HG02623 (cell line): ENCODE data around the gene LPP.

Experiments
- ATAC-seq: cut with Tn5 transposase; IDR thresholded peaks from one replicate; pipeline ENCODE4 v1.9.1; 2021; ENCODE audit warnings: moderate library complexity; ENCODE audit not compliant: unreplicated experiment

The LPP gene

DNA sequence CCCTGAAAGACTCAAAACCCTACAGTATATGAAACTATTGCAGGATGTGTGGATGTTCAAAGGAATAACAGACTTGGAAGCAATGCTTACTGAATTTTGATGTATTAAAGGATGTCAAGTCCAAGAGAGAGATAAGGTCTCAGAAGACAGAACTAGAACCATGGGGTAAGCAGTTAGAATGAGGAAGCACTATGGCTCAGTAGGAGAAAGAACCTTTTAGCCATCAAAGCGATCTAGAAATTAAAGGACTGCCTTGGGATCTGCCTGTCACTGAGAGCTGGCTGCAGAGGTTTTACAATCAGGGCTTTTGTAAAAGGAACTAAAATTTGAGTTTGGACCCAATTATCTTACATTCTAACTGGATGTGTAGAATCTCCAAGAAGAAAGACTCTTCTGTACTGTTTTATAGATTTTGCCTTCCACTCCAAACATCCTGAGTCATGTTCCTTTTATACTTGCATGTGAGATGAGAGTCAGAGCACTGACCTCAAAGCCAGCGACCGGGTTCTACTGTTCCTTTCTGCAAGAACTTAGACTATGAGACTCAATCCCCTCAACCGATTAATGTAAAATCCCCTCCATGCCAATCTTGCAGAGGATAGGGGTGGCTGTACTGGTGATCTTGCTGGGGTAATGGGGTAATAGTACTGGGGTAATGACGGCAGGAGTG, 605.5 kb downstream of the LPP start:
- ATAC-seq: no peak

GRCh38 chr3:188760408-188760807, 606.5 kb downstream of the LPP start:
- no peak for ATAC-seq

- no peak for ATAC-seq
Observed at GRCh38 chr3:188761439-188761838, 607.5 kb downstream of the LPP start.

DNA sequence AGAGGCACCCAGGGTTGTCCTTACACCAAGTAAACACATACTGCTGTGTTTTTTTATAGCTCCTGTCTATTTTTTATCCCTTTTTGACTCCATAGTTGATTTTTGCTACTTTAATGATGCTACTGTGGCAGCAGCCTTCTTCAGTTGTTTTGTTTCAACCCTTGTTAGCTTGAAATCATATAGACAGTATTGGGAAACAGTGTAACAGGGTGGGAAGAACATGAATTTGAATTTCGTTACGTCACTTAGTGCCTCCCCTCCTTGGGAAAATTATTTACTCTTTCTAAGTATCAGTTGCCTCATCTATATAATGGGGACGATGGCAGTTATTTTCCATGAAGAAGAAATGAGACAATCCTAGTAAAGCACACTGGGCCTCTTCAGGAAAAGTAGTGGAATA, 608.0 kb downstream of the LPP start:
- no peak for ATAC-seq

DNA sequence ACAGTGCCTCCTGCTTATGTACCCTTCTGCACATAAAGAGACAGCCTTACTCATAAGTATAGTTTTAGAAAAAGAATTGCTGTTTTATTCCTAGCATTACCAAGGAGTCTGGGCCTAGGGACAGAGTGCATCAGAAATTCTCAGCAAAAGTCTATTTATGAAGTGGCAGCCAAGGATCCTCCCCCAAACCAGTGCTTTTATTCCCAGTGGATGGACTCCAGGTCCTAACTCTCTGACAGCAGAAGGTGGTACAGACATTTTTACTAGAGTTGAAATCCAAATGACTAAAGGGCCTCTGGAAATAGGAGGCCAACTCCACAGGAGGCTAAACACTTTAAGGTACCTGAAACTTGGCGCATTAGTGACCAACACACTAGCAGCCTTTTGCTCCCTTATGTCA, 610.7 kb downstream of the LPP start:
- no peak for ATAC-seq

DNA sequence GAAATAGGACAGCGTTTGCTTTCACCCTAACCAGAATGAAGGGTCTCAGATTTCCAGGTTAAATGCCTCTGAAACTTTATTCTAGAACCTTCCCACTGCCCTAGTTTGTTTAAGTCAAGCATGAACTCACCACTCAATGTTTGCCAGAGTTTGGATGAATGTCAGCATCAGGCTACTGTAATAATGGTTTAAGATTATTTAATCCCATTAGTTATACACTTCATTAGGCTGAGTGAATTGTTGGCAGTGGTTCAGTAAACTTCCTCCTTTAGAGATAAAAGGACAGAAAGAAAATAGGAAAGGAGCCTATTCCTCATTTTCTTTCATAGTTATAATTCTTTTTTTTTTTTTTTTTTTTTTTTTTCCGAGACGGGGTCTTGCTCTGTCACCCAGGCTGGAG, 615.9 kb downstream of the LPP start:
- no peak for ATAC-seq

DNA sequence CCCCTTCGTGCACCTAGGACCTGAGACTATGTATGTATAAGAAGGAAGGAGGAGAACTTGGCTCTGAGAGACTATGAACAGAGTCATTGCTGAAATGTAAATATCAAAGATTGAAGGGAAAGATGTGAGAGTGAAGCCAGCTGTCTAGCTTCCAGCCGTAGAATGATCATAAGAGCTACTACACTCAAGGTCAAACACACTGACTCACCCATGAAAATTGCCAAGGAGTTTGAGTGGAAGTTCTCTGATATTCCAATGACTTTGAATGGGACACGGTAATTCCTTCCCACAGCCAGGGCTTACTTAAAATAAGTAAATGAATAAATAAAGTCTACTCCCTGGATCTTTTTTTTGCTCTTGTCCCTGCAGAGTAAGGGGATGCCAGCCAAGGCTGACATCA, 618.9 kb downstream of the LPP start:
- ATAC-seq: no peak

GRCh38 chr3:188775412-188775811, 621.5 kb downstream of the LPP start:
- ATAC-seq: no peak

GRCh38 chr3:188776447-188776846, 622.5 kb downstream of the LPP start:
- no peak for ATAC-seq

DNA sequence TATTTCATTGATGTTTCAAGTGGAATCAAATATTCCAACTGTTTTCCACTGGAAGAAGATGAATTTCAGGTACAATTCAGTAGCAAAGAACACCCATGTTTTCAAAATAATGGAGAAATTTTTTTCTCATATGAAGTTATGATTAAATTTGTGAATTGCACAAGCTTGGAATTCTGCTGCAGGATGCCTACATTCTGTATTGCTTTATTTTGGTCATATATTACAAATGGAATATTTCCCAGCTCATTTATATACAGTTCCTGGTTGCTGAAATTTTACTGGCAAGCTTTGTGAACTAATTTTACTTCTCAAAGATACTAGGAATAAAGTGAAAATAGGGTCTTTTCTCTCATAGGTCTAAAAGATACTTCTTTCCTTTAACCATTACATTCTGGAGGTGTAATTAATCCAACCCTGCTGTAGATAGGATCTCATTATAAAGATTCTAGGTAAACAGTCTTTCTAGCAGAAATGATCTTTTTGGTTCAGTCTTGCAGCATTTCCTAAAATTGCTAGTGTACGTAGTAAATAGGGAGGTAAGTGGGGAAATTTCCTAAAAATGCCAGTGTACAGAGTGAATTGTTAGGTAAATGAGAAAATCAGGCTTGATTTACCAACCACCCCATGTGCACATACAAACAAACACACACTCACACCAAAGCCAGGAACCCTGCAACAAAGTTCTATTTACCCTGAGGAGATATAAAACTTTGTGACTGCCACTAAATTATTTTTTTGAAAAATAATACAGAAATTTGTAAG, 624.3 kb downstream of the LPP start:
- no peak for ATAC-seq

DNA sequence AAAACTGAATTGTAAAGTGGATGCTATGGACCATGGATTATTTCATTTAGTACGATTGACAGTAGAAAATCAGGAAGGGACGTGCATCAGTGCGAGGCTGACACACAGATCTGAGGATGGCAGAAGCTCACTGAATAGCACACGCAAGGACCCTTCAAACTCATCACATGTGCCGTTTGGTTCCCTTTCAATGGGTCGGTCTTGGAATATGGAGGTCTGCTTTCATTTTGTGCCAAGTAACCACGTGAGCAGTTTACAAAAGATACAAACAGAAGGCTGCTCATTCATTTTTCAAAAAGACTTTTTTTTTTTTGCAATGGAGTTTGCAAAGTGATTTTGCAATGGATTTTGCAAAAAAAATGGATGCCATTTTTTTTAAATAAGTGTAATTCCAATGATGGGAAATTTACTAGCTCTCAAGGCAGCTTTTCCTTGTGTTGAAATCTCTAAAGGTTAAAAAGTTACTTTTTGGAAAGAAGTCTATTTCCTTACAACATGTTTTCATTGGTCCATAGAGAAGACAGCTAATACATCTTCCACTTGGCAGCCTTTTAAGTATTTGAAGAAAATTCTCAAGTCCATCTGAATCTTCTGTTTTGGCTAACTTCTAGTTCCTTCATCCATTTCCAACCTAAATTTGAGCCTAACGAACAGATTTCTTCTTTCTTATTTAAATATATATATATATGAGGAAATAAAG, 625.5 kb downstream of the LPP start:
- ATAC-seq: no peak

- ATAC-seq: no peak
Observed at GRCh38 chr3:188780193-188781147, 626.5 kb downstream of the LPP start.

DNA sequence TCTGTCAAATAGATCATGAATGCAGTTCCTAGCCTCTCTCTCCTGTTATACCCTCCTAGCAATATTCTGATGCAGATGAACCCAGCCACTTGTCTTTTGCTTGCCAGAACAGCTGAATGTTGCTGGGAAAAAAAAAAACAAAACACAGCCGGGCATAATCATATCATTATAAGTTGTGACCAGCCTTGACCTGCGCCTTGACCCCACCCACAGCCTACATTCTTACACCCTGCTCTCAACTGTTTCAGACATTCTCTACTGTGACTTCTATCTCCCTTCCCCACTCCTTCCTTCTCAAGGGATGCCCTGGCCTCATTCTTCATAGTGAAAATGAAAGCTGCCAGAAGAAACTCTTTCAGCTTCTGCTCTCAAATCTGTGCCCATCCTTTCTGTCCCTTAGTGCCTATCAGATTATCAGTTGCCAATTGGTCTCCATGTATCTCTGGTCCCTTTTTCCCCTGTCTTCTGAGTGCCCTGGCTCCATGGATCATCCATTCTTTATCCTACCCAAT, 628.7 kb downstream of the LPP start:
- no peak for ATAC-seq

DNA sequence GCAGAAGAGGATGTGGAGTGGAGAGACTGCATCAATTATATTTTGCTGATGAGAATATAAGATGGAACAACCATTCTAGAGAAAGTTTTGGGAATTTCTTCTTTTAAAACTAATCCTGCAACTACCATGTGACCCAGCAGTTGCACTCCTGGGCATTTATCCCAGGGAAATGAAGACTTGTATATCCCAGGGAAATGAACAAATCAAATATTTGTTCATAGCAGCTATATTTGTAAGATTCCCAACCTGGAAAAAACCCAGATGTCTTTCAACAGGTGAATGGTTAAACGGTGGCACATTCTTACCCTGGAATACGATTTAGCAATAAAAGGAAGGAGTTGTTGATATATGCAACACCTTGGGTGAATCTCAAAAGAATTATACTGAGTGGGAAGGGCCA, 632.5 kb downstream of the LPP start:
- ATAC-seq: no peak

DNA sequence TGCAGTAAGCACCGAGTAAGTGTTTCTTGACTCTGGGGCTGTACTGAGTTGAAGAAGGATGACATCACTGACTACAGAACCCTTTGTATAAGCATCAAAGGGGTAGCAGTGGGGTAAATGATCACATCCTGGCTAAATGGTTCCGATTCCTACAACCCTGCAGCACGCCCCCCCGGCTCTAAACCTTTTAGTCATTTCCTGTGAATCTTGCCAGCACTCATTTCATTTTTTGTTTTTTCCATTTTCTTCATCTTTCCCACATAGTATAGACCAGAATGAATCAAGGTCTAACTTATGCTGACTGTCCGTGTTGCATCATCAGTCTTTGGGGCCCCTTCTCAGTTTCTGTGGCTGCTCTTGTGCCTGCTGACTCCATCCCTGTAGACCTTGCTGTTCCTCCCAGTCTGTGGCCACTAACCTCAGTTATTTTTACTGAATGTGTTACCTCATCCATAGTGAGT, 634.7 kb downstream of the LPP start:
- ATAC-seq: no peak

- no peak for ATAC-seq
Observed at GRCh38 chr3:188789251-188789650, 635.3 kb downstream of the LPP start.

DNA sequence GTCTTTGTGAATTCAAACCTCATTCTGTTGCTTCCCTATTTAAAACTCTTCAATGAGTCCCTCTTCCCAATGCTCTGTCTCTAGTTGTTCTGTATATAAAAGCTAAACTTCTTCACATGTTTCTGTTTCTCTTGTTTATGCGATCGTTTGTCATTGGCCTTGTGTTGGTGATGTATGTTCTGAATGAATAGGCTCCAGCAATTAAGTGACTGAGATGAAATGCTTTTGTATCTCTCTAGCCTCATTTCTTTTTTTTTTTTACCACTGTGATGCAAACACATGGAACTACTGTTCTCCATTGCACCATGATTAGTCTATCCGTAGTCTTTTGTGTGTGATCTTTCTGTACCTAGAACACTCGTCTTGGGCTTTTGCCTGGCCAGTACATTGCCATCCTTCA, 637.4 kb downstream of the LPP start:
- no peak for ATAC-seq

DNA sequence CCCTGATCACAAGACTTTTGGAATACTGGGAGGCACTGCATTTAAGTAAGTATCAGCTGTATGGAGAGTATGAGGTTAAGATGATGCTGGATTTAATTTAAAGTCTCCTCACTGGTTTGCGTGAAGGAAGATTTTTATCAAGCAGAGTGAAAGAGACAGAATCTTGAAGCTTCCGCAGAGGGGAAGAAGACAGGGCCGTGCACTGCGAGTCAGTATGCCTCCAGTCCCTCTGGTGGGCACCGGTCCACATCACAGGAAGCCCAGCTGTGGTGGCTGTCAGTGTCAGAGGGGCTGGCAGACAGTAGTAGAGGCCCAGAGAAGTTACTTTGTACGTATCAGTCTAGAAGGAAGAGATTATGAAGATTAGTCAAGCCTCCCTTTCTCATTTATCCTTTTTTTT, 638.8 kb downstream of the LPP start:
- ATAC-seq: no peak

DNA sequence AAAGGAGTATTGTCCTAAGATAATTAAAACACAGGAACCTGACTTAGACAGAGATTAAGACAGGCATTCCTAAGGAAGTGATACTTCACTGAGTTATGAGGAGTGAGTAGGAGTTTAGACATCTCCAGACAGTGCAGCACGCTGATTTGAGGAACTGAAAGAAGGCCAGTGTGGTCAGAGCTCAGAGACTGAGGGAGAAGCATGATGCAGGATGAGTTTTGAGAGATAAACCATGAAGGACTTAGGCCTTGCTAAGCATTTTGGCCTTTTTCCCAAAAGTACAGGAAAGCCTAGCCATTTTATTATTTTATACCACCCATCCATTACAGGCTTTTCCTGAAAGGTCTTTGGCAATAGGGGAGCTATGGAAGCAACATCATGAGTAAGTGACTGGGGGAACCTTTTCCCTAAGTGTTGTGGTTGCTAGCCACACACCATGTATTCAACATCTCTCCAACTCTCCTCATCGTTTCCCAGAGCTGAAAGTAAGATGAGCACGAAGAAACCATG, 642.2 kb downstream of the LPP start:
- ATAC-seq: peak; percentile 58

- no peak for ATAC-seq
Observed at GRCh38 chr3:188797045-188797444, 643.1 kb downstream of the LPP start.
